ENCODE measurements around the gene TBC1D24.

TBC1D24 gene

DNA sequence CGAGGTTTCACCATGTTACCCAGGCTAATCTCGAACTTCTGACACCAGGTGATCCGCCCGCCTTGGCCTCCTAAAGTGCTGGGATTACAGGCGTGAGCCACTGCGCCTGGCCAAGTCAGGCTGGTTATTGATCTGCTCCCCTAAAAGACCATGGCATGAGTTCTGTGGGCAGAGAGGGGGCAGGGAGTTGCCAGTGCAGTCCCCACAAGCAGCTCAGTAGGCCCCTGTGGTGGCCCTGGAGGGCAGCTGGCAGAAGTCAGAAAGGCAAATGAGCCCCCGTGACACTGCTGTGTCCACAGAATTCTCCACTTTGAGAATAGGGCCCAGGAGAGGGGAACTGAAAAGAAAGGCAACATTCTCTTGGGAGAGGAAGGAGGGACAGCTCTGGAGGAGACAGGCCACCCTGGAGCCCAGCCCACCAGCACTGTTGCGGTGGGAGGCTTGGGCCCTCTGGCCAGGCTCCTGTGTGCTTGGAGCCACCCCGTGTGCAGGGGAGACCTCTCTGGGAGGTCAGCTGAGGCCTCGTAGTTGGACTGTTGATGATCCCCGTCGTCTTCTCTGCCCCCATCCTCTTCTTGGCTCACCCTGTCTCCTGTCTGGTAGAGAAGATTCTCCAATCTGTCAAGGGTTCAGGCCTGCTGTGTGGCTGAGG is 43.2 kb downstream of the TBC1D24 start:
- TF ChIP-seq, protein P1, sequence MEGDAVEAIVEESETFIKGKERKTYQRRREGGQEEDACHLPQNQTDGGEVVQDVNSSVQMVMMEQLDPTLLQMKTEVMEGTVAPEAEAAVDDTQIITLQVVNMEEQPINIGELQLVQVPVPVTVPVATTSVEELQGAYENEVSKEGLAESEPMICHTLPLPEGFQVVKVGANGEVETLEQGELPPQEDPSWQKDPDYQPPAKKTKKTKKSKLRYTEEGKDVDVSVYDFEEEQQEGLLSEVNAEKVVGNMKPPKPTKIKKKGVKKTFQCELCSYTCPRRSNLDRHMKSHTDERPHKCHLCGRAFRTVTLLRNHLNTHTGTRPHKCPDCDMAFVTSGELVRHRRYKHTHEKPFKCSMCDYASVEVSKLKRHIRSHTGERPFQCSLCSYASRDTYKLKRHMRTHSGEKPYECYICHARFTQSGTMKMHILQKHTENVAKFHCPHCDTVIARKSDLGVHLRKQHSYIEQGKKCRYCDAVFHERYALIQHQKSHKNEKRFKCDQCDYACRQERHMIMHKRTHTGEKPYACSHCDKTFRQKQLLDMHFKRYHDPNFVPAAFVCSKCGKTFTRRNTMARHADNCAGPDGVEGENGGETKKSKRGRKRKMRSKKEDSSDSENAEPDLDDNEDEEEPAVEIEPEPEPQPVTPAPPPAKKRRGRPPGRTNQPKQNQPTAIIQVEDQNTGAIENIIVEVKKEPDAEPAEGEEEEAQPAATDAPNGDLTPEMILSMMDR (IDR thresholded peaks at IDR 0.05; ENCODE audit: low read depth, low read length), result no peak

GRCh38 chr16:2518823-2519710 is 44.1 kb downstream of the TBC1D24 start:
- no peak for DNase-seq (ENCODE audit: extremely low read depth, low read depth)

More for the DNA sequence above, 43.2 kb downstream of the TBC1D24 start:
- DNase-seq (ENCODE audit: extremely low read depth, low read depth), result no peak

DNA sequence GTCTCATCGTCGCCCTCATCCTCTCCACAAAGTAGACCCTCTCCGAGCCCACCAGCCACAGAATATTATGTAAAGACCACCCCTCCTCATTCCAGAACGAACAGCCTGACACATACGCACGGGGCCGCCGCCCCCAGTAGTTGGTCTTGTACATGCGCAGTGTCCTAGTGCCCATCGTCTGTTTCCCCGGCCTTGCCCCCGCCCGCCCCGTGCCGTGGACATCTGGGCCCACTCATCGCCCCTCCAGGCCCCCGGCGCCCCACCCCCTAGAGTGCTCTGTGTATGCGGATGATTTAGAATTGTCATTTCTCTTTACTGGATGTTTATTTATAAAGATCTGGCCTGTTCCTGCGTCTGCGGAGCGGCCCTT is 44.8 kb downstream of the TBC1D24 start:
- no peak for DNase-seq (ENCODE audit: extremely low read depth, low read depth)
- TF ChIP-seq, protein P1 (IDR thresholded peaks at IDR 0.05; ENCODE audit: low read depth, low read length), result no peak

More at GRCh38 chr16:2518823-2519710, 44.1 kb downstream of the TBC1D24 start:
- TF ChIP-seq, protein P1 (IDR thresholded peaks at IDR 0.05; ENCODE audit: low read depth, low read length), result no peak

DNA sequence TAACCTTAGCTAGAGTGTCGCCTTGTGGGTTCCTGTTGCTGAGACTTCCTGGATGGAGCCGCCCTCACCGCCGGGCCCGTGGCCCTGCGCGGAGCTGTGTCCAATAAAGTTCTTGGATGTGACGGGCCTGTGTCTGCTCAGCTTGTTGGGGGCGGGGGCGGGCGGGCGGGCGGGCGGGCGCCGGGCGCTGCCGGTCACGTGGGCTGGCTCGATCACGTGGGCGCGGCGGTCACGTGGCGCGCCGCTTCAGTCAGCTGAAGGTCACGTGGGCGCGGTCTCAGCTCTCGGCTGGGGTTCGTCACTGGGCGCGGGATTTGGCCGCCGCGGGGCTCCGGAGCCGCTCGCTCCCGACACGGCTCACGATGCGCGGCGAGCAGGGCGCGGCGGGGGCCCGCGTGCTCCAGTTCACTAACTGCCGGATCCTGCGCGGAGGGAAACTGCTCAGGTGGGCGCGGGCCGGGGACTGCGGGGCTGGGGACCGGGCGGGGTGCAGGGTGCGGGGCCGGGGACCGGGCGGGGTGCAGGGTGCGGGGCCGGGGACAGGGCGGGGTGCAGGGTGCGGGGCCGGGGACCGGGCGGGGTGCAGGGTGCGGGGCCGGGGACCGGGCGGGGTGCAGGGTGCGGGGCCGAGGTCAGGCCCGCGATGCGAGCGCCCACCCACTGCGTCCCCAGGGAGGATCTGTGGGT is 45.3 kb downstream of the TBC1D24 start, which contains the start of gene AMDHD2:
Gene AMDHD2 (plus strand): TSS at position 275 of the 687 bp plus-strand sequence. CDS start 88 bp downstream, at position 363.
- TF ChIP-seq, protein P1 (IDR thresholded peaks at IDR 0.05; ENCODE audit: low read depth, low read length), result no peak
- DNase-seq (ENCODE audit: extremely low read depth, low read depth), result peak; percentile 70

DNA sequence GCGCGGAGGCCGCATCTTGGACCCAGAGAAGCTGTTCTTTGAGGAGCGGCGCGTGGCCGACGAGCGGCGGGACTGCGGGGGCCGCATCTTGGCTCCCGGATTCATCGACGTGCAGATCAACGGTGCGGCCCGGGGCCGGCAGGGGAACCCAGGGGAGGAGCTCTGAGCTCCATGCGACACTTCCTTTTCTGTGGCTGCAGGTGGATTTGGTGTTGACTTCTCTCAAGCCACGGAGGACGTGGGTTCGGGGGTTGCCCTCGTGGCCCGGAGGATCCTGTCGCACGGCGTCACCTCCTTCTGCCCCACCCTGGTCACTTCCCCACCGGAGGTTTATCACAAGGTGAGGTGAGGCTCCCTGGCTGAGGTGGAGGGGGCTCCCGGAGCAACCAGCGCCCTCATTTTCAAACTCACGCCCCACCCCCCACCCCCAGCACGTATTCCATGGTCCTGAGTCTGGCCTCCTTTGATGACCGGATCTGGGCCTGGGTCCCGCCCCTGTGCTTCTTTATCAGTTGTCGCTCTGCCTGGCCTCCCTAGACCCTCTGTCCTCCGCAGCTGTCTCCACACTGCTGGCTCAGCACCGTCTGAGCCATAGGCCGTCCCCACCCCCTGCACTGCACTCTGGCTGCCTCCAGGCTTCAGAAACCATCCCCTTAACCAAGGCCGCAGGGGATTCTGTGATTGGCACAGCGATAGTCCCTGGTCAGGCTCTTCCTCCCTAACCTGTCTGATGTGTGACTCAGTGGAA is 46.0 kb downstream of the TBC1D24 start:
- no peak for DNase-seq (ENCODE audit: extremely low read depth, low read depth)

GRCh38 chr16:2523801-2524231 is 48.9 kb downstream of the TBC1D24 start:
- TF ChIP-seq, protein P1 (IDR thresholded peaks at IDR 0.05; ENCODE audit: low read depth, low read length), result no peak
- DNase-seq (ENCODE audit: extremely low read depth, low read depth), result no peak

More for the DNA sequence above, 46.0 kb downstream of the TBC1D24 start:
- TF ChIP-seq, protein P1 (IDR thresholded peaks at IDR 0.05; ENCODE audit: low read depth, low read length), result no peak
